Activated CD4-positive, CD25-positive, alpha-beta regulatory T cell treated with anti-CD3 and anti-CD28 coated beads, Interleukin-2, amount 50 U/mL, for 72 hours (primary cell): ENCODE measurements around the gene GOLGA8T.
"Not testable (repeated sequence)": the region's sequence is repeated elsewhere in the genome, so short reads cannot be mapped to it uniquely, and the experiment has no call there.

ENCODE experiments used
- DNase-seq: peaks from one replicate; pipeline ENCODE4 v3.0.0; 2021

GOLGA8T gene, protein sequence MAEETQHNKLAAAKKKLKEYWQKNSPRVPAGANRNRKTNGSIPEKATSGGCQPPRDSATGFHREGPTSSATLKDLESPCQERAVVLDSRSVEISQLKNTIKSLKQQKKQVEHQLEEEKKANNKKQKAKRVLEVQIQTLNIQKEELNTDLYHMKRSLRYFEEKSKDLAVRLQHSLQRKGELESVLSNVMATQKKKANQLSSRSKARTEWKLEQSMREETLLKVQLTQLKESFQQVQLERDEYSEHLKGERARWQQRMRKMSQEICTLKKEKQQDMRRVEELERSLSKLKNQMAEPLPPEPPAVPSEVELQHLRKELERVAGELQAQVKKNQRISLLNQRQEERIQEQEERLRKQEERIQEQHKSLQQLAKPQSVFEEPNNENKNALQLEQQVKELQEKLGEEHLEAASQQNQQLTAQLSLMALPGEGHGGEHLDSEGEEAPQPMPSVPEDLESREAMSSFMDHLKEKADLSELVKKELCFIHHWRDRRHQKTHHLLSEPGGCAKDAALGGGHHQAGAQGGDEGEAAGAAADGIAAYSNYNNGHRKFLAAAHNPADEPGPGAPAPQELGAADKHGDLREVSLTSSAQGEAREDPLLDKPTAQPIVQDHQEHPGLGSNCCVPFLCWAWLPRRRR

DNA sequence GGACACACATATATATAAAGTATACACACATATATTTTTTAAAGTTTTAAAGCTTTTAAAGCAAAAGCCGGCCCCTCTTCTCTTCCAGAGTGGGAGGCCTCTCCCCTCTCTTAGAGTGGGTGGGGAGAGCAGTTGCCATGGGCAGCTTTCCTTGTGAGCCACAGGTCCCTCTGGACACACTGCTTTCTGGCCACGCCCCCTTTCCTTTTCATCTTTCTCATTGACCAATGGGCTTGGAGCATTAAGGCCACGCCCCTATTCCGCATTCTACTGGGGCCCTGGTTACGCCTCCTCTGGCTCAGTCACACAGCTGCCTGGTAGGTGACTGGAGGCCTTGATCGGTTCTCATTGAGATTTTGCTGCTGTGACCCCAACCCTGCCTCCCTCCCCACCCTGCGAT, at the start of gene GOLGA8T:
Gene GOLGA8T (plus strand): TSS at position 301 of the 400 bp plus-strand sequence. CDS start 98 bp downstream, at position 399.
- DNase-seq = not testable (repeated sequence)

- DNase-seq = not testable (repeated sequence)
These were observed 37.0 kb upstream of the GOLGA8T start for GRCh38 chr15:30097827-30098226.

DNA sequence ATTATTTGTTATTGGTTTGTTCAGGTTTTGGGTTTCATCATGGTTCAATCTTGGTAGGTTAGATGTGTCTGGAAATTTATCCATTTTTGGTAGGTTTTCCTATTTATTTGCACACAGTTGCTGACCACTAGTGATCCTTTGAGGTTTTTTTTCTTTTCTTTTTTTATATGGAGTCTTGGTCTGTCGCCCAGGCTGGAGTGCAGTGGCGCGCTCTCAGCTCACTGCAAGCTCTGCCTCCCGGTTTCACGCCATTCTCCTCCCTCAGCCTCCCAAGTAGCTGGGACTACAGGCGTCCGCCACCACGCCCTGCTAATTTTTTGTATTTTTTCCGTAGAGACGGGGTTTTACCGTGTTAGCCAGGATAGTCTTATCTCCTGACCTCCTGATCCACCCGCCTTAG, 32.0 kb upstream of the GOLGA8T start:
- not testable (repeated sequence) for DNase-seq

DNA sequence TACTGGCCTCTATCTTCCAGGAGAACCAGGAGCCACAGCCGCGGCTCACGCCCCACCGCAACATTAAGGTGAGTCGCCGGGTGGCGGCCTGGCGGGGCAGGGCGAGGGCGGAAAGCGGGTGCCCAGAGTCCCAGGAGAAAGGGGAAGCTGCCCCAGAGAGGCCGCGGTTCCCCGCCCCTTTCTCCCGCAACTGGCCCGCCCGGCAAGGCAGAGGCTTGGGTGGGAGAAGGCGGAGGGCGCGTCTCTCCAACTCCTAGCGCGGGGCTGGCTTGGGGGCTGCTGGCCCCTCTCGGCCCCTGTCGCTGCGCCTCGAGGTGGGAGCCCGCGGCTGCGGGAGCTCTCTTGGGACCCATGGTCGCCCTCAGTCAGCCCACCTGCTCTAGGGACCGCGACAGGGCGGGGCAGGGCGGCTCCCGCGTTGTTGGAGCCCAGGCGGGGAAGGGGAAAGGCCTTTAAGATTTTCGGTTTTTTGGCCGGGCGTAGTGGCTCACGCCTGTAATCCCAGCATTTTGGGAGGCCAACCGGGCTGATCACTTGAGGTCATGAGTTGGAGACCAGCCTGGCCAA, 30.8 kb upstream of the GOLGA8T start:
- DNase-seq = not testable (repeated sequence)

DNA sequence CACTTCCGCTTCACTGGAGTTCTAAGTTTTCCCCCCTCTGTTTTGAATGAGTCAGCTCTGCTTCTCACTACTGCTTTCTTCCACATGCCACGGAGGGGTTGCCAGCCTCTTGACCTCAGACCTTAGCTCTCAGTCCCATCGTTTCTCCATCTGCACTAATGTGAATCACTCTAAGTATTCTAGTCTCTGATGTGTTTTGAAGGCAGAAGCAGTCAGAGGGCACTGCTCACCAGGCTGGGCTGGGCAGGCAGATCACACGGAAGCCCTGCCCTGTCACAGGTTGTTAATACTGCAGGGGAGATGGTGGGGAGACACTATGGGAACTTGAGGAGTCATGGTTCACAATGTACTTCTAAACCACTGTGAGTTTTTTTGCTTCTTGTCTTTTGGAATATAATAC, 24.3 kb upstream of the GOLGA8T start:
- DNase-seq = not testable (repeated sequence)

DNA sequence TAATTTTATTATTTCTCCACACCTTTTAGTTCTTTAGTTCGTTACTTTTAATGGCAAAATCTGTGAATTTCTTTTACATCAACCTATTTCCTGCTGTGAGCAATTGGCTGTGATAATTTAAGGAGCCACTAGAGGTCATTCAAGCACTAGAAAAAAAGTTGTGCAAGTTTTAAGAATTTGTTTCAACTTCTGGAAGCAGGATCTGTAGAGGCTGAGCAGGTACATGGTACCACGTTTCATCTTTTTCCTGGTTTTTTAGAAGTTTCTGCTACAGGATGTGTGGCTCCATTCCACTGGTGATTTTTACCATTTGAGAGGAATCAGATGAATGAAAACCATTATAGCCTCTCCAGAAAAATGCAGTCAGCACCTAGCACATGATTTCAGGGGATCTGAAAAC, 4.8 kb upstream of the GOLGA8T start:
- not testable (repeated sequence) for DNase-seq

DNA sequence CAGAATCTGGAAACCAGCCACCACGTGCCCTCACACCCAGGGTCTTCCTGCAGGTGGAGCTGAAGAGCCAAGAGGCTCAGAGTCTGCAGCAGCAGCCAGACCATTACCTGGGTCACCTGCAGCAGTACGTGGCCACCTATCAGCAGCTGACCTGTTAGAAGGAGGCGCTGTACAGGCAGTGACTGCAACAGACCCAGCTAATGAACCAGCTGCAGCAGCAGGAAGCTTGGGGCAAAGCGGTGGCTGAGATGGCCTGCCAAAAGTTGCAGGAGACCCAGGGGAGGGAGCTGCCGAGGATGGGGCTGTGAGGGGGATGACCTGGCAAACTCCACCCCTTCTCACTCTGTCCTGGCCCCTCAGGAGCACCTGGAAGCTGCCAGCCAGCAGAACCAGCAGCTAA, 8.4 kb downstream of the GOLGA8T start:
- not testable (repeated sequence) for DNase-seq

DNA sequence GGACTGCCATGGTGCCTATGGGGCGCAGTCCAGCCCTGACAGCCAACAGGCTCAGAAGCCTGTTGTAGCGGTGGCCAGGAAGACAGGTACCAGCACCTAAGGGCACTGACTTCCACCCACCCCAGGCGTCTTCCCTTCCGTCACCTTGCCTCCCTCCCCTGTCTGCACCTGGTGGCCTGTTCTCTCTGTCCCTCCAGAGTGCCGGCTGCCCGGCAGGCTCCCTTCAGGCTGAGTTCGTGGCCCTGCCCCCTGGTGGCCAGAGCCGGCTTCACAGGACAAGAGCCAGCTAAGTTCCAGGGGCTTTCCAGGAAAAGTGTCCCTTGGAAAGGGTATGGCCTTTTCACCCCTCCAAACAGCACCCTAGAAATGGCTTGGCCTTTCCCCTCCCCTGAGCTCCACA, 15.0 kb downstream of the GOLGA8T start:
- not testable (repeated sequence) for DNase-seq

DNA sequence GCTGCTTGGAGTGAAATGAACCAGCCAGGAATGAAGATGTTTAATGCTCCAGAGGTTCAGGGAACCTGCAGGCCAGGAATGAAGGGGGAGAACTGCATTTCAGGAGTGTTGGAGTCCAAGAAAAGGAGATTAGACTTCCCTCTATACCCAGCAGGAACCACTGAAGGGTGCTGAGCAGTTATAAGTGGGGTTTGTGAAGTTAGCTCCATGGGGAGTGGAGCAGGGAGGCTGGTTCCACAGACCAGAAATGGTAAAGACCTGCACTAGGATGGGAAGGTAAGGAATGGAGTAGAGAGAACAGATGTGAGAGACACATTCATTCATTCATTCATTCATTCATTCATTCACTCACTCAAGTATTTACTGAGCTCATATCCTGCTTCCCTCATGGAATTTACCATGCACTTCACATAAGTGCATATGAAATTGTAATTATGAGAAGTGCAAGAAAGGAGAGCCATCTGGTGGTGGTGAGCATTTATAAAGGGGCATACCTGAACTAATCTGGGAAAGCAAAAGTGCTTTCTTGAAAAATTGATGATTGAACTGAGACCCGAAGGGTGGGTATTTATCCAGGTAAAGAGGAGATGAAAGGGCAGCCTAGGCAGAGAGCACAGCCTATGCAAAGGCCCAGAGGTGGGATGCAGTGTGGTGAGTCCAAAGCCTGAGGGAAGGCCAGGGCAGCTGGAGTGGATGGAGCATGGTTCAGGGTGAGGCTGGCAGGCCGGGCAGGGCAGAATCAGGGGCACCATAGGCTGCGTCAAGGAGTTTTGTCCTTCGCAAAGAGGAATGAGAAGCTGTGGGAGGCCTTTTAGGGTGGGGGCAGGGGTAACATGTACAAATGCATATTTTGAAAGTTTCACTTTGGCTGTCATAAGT, 27.9 kb downstream of the GOLGA8T start:
- DNase-seq = not testable (repeated sequence)

GRCh38 chr15:30163759-30164158, 28.9 kb downstream of the GOLGA8T start:
- not testable (repeated sequence) for DNase-seq

DNA sequence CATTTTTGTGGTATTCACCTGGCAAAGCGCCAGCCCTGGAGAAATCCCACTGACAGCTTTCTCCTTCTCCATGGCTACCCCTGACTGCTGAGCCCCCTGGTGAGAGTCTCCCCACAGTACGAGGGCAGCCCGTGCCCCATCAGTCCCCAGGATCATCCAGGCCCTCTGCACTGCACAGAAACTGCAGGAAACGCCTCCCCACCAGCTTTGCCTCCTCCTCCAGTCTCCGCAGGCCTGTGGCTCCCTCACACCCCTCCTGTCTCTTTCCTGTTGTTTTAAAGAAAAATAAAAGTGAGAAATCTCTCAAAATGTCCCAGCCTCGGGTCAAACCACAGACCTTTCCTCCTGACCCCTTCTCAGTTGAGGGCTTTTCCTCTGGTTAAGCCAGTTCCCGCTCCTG, 29.4 kb downstream of the GOLGA8T start:
- DNase-seq = not testable (repeated sequence)

GRCh38 chr15:30167403-30167802, 32.6 kb downstream of the GOLGA8T start:
- DNase-seq = not testable (repeated sequence)

DNA sequence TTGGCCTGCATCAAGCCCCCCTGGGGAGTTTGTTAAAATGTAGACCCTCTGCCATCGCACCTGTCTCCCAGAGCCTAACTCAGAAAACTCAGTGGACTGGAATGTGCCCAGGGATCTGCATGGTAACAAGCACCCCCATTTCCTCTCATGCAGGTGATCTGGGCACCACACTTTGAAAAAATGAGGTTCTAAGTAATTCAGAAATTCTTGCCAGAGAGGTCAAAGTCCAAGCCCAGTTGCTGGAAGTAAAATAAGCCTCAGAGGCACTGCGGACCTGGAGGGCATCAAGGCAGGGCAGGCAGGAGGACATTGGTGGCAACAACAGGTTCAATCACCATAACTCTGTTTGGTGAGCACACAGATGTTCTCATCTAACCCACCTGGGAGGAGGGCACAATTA, 33.0 kb downstream of the GOLGA8T start:
- not testable (repeated sequence) for DNase-seq

- not testable (repeated sequence) for DNase-seq
These were observed 36.6 kb downstream of the GOLGA8T start for GRCh38 chr15:30171452-30171851.

DNA sequence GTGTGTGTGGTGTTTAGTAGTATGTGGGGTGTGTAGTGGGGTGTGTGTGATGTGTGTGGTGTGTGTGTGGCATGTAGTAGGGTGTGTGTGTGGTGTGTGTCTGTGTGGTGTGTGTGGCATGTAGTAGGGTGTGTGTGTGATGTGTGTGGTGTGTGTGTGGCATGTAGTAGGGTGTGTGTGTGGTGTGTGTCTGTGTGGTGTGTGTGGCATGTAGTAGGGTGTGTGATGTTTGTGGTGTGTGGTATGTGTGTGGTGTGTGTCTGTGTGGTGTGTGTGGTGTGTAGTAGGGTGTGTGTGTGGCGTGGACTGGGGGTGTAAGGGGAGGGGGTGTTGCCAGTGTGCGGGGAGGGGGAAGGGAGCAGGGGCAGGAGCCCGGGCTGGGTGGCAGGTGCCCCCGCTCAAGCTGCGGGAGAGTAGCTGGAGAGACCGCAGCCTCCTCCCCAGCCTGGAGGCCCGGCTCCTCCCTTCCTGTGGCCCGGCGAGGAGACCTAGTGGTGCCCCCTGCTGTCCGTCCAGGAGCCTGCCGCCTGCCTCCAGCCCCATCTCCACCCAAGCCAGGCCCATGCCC, 38.3 kb downstream of the GOLGA8T start:
- DNase-seq = peak; percentile 80

DNA sequence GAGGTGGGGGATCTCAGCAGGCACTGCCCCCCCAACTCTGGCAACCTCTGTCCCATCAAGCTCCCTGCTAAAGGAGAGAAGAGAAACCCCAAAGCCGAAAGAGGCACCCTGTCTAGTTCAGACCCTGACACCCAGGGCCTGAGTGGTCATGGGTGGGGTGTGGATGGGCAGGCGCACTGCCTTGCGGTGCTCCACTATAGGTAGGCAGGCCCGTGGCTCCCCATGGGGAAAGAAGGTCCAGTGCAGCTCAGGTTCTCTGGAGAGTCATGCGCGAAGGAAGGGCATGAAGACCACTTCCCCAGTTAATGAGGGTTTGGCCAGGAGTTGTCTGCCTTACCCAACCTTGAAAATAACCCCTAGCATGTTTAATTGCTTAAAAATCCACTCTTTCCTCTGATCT, 40.4 kb downstream of the GOLGA8T start:
- not testable (repeated sequence) for DNase-seq

DNA sequence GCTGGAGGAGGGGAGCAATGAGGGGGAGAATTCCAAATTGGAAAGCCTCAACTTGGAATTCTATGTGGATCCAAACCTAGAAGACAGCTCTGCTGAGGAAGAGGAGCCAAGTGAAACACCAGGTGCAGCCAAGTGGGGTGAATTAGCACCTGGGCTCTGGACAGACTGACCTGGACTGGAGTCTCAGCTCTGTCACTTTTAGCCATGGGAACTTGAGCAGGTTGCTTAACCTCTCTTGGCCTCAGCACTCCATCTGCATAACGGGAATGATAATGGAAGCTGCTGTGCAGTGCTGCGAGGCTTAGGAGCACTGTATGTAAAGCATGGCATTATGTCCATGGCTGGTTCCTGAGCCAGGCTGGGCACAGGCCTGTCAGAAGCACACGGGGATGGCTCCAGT, 41.8 kb downstream of the GOLGA8T start:
- not testable (repeated sequence) for DNase-seq

- not testable (repeated sequence) for DNase-seq
These were observed 45.0 kb downstream of the GOLGA8T start for GRCh38 chr15:30179814-30180213.

DNA sequence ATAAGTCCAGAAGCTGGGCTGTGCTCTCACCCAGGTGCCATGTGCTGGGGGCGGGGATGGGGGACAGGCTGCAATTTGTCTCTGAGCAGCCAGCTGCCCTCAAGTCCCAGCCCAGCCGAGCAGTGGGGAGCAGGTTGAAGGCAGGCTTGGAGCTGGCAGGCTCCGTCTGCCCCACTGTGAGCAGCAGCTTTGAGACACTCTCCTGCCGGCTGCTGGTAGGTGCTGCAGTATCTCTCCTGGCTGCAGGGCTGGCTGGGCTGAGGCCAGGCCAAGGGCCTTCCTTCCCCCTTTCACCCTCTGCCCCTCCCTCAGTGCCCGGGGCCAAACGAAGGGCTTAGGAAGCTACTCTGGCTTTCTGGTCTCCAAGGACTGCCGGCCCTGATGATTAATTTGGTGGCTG, 50.6 kb downstream of the GOLGA8T start:
- not testable (repeated sequence) for DNase-seq

GRCh38 chr15:30187429-30187828, 52.6 kb downstream of the GOLGA8T start:
- not testable (repeated sequence) for DNase-seq

DNA sequence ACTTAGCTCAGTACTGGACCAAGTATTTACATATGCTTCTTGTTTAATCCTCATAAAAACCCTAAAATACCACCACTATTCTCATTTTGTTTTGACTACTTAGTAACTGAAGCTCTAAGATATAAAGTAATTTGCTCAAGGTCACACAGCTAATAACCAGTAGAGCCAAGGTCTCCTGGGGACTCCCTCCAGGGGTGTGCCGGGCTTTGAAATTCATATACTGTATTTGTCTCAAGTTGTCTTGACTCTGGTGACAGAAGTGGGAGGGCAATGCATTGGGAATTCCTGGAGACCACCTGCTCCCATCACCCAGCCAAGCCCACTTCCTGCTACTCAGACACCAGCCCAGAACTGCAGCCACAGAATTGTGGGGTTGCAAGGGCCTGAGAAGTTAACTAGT, 54.9 kb downstream of the GOLGA8T start:
- DNase-seq = not testable (repeated sequence)

- DNase-seq = not testable (repeated sequence)
These were observed 56.3 kb downstream of the GOLGA8T start for GRCh38 chr15:30191143-30191542.
